ENCODE results near the gene SEMA4B. TPM values are rescaled to one million over a fixed set of nuclear protein-coding genes. Genes with fewer than 3 reads are reported as not detected.

The SEMA4B gene
- total and polyA plus RNA-seq, 9 of the 15 experiments (the other 6 are each of a cell fraction or from before 2014, with no cell fraction given): 1.3 to 33.6 (median 11.0) TPM

DNA sequence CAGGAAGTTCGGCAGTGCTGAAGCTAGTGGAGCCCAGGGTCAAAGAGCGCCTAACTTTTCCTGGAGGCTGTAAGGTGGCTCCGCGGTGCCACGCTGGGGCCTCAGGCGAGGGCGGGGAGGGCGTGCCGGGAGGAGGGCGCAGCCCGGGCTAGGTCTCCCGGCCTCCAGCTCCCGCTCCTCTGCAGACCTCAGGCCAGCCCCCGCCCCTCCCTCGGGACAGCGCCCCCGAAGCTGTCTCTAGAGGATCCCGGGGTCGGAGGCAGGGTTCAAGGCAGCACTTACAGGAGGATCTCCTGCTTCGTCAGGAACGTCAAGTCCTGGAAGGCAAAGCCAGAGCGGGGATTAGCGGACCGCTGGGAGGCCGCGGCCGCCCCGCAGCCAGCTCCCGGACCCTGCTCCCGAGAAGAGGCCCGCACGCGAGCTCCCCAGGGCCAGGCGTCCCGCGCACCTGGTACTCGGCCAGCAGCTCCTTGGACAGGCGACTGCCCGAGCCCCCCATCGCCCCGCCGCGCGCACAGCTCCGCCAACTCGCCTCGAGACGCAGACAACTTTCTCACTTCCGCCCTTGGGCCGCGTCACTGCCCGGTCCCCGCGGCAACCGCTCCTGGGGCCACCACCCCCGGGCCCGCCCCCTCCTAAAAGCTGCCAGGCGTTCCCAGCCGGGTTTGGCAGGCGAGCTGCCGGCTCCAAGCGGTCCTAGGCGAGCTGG lies 32.4 kb downstream of the SEMA4B start, which contains the start of gene CIB1 (continued):
- peak; percentile 84 to 93; a peak in 3 of 4 replicates for TF ChIP-seq MAZ (CRISPR knock-in tag; conservative IDR thresholded peaks at IDR 0.05 in 1 of 2, IDR thresholded peaks at IDR 0.05 in 1 of 2)
- TF ChIP-seq PHF8 (IDR thresholded peaks at IDR 0.05; ENCODE audit: borderline replicate concordance, low read length): peak; percentile 84; the same call in 1 of the 2 replicates
- TF ChIP-seq, protein P1, sequence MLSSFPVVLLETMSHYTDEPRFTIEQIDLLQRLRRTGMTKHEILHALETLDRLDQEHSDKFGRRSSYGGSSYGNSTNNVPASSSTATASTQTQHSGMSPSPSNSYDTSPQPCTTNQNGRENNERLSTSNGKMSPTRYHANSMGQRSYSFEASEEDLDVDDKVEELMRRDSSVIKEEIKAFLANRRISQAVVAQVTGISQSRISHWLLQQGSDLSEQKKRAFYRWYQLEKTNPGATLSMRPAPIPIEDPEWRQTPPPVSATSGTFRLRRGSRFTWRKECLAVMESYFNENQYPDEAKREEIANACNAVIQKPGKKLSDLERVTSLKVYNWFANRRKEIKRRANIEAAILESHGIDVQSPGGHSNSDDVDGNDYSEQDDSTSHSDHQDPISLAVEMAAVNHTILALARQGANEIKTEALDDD (IDR thresholded peaks at IDR 0.05): peak; percentile 35; the same call in 1 of the 2 replicates
- peak; percentile 90 for TF ChIP-seq SAP30 (IDR thresholded peaks at IDR 0.05; ENCODE audit: borderline replicate concordance, insufficient read depth, low read depth, low read length, poor library complexity, severe bottlenecking)
- TF ChIP-seq POLR2B (IDR thresholded peaks at IDR 0.05; ENCODE audit: low read depth, partially characterized antibody): peak; percentile 38
- TF ChIP-seq NEUROD1 (IDR thresholded peaks at IDR 0.05; ENCODE audit: borderline replicate concordance, low read depth, low read length, partially characterized antibody): peak; percentile 27
- TF ChIP-seq, protein P2, sequence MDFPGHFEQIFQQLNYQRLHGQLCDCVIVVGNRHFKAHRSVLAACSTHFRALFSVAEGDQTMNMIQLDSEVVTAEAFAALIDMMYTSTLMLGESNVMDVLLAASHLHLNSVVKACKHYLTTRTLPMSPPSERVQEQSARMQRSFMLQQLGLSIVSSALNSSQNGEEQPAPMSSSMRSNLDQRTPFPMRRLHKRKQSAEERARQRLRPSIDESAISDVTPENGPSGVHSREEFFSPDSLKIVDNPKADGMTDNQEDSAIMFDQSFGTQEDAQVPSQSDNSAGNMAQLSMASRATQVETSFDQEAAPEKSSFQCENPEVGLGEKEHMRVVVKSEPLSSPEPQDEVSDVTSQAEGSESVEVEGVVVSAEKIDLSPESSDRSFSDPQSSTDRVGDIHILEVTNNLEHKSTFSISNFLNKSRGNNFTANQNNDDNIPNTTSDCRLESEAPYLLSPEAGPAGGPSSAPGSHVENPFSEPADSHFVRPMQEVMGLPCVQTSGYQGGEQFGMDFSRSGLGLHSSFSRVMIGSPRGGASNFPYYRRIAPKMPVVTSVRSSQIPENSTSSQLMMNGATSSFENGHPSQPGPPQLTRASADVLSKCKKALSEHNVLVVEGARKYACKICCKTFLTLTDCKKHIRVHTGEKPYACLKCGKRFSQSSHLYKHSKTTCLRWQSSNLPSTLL (IDR thresholded peaks at IDR 0.05): peak; percentile 93
- peak; percentile 44 for TF ChIP-seq PRPF4 (IDR thresholded peaks at IDR 0.05; ENCODE audit: insufficient read depth, low read depth, low read length, poor library complexity, severe bottlenecking)
- peak; percentile 80 for TF ChIP-seq ZFX (CRISPR knock-in tag; IDR thresholded peaks at IDR 0.05)
- peak; percentile 63 for TF ChIP-seq RBBP5 (IDR thresholded peaks at IDR 0.05; ENCODE audit: borderline replicate concordance, insufficient read depth, low read length, poor library complexity, severe bottlenecking)
- TF ChIP-seq RFX5 (IDR thresholded peaks at IDR 0.05; ENCODE audit: low read depth, low read length): no peak
- TF ChIP-seq, protein P3, sequence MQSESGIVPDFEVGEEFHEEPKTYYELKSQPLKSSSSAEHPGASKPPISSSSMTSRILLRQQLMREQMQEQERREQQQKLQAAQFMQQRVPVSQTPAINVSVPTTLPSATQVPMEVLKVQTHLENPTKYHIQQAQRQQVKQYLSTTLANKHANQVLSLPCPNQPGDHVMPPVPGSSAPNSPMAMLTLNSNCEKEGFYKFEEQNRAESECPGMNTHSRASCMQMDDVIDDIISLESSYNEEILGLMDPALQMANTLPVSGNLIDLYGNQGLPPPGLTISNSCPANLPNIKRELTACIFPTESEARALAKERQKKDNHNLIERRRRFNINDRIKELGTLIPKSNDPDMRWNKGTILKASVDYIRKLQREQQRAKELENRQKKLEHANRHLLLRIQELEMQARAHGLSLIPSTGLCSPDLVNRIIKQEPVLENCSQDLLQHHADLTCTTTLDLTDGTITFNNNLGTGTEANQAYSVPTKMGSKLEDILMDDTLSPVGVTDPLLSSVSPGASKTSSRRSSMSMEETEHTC (IDR thresholded peaks at IDR 0.05): no peak
- TF ChIP-seq DACH1 (IDR thresholded peaks at IDR 0.05; ENCODE audit: partially characterized antibody): peak; percentile 7
